Stimulated activated CD4-positive, alpha-beta T cell treated with anti-CD3 and anti-CD28 coated beads, Interleukin-15, amount 100 ng/mL, for 24 hours (primary cell): Measurements from ENCODE around the gene TRIM33.
"Not testable (repeated sequence)": the region's sequence is repeated elsewhere in the genome, so short reads cannot be mapped to it uniquely, and the experiment has no call there.

ENCODE experiments used
- DNase-seq: peaks from one replicate; pipeline ENCODE4 v3.0.0-alpha.2; 2020

The TRIM33 gene

DNA sequence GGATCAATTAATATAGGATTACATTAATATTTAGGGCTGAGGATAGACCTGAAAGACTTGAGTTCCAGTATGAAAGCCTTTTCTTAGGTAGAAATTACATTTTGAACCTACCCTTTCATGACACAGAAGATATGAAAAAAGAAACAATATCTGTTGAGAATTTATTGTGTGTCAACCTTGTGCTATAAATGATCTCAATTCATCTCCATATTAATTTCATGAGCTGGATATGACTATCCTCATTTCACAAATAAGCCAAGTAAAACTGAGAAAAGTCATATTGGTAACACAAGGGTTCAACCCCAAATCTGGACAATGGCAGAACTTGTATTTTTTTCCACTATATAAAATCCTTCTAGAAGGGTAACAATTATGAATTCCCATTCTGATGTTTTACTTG lies 120.0 kb downstream of the TRIM33 start:
- no peak for DNase-seq

DNA sequence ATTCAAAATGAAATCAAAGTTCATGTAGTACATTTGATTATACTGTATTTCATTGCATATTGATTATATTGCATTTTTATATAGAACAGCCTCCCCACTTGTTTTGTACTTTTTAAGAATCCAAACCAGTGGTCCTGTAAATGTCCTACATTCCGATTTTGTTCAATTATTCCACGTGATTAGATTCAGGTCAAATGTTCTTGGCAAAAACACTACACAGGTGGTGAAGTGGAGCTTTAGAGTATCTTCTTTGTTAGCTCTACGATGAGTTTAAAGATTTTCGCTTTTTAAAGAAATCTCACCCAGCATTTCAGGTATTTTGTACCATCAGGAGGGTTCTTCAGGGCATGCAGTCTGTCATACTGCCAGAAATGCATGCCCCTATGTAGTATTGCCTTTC lies 120.6 kb downstream of the TRIM33 start:
- DNase-seq = no peak

DNA sequence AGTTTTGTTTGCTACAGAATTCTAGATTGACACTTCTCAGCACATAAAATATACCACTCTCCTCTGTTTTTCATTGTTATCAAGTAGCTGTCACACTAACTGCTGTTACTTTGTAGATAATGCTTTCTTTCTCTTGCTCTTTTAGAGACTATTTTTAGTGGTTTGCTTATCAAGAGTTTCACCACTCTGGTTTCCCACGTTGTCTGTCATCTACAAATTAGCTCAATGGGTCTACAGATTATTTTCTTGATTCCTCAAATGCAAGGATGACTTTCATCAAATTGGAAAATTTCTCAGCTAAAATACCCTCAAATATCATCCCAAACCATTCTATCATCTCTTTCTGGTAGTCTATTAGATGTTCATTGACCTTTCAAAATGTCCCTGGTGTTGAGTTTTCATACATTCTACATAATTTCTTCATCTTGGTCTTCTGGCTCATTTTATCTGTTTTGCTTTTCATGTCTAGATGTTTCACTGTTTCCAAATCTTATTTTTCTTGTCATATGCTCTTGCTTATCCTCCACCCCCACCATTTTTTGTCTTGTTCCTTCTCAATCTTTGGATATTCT lies 122.5 kb downstream of the TRIM33 start:
- DNase-seq = no peak

DNA sequence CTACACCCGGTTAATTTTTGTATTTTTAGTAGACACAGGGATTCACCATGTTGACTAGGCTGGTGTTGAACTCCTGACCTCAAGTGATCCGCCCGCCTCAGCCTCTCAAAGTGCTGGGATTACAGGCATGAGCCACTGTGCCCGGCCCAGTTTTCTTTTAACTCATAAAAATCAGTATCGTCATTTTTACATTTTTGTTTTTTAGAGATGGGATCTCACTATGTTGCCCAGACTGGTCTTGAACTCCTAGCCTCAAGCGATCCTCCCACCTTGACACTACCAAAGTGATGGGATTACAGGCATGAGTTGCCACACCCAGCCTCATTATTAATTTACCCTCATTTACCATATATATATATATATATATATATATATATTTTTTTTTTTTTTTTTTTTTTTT lies 123.4 kb downstream of the TRIM33 start:
- DNase-seq = not testable (repeated sequence)

DNA sequence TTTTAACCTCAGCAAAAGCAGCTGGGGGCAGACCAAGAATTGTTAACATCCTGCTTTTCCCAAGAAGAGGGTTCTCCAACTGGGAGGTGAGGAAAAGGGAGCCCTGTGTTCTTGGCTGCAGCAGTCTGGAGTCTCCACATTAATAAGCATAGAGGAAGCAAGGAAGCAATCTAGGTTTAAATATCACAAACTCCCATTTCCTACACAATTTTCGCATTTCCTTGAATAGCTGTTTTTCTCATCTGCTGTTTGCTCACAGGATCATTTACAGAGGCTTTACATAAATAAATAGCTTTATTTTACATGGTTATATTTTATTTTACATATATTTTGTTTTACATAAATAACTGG lies 124.0 kb downstream of the TRIM33 start:
- DNase-seq = no peak

DNA sequence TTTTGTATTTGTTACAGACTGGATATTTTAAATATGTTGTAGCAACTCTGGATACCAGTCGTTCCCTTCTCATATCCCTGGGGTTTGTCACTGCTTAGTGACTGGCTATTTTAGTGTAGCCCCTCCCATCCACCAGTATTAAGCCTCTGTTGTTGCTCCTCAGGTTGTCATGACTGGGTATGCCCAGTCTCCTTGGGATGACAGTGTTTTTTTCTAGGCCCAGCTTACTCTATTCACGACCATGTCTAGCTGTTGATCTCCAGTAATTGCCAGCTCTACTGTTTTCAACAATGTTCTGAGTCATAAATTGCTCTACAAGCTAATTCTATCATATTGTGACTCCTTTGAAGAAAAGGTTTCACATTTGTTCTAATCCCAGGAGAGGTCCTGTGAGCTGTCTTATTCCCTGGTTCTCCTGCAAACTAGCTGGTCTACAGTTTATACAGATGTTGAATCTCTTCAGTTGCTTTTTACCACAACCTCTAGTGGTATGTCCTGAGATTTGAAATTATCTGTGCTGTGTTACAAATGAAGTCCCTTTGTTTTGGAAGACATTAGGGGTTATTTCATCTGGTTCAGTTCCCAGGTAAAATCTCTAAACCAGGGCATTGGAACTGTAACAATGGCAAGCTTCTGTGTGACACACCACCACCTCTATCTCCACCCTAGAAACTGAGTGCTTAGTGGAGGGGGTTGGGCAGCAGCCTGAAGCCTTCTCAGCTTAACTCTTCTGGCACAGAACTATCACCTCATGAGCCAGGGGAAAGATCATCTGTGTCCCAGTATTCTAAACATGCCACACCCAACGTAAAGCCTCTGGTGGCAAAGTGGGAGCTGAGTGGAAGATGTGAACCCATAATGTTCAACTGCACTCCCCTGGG lies 124.6 kb downstream of the TRIM33 start:
- DNase-seq = no peak

DNA sequence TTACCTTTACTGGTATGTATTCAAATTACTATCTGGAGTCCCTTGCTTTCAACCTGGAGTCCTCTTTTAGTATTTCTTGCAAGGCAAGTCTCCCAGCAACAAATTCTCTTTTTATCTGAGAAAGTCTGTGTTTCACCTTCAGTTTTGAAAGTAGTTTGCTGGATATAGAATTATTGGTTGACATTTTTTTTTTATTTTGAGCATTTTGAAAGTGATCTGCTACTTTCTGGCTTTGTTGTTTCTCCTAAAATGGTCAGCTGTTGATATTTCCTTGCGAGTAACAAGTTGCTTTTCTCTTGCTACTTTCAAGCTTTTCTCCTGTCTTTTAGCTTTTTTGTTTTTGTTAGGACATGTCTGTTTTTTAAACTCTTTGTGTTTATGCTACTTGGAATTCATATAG lies 126.1 kb downstream of the TRIM33 start:
- DNase-seq = no peak

DNA sequence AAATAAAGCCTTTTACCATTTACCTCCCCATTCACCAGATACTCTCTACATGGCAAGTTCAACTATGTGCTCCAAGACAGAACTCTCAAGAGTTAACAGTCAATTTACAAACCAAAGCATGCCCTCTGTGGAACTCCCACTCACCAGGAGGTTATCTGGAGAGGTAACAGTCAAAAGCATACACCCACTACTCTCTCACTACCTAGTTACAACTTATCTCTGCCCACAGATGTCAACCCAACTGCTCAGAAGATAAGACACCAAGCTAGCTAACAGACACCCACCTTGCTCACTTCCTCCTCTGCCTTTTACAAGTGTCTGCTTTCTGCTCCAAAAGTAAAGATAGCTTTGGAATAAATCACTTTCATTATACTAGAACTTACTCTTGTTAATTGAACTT lies 131.0 kb downstream of the TRIM33 start:
- DNase-seq = no peak

DNA sequence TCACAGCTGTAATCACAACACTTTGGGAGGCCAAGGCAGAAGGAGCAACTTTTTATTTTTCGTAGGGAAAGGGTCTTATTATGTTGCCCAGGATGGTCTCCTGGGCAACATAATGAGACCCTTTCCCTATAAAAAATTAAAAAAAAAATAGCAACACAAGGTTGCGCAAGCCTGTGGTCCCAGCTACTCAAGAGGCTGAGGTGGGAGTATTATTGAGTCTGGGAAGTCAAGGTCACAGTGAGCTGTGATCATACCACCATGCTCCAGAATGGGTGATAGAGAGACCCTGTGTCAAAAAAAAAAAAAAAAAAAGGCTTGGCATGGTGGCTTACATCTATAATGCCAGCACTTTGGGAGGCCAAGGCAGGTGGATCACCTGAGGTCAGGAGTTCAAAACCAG lies 131.6 kb downstream of the TRIM33 start:
- no peak for DNase-seq

DNA sequence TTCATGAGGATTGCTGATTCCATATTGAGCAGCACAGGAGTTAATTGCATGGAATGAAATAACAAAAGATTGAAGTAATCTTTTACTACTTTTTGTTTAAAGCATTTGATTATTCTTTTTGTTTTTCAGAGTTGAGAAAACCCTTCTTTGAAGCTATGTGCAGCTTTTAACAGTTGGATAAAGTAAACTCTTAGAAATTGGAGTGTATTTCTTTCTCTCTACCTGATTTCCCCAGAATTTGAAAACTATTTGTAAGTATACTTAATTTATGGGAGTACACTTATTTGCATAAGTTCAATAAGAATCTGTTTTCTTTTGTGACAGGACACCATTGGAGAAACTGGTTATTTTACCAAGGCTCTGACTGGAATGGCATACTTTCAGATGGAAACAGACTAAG lies 133.6 kb downstream of the TRIM33 start:
- no peak for DNase-seq

DNA sequence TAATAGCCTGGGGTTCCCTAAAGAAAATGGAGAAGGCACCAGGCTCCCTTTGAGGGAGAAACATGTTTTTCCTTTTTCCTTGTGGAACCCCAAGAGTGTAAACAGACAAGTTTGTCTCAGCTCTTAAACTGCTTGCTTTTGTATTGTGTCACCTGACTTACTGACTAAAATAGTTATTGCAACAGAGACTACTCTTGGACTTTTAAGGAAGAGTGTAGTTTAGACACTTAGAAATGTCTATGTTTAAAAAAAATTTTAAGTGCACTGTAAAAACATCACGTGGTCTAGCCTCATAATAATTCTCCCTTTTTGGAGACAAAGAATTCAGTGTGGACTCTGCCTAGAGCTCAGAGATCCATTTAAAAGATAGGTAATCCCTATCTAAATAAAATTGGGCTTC lies 141.1 kb downstream of the TRIM33 start:
- no peak for DNase-seq

DNA sequence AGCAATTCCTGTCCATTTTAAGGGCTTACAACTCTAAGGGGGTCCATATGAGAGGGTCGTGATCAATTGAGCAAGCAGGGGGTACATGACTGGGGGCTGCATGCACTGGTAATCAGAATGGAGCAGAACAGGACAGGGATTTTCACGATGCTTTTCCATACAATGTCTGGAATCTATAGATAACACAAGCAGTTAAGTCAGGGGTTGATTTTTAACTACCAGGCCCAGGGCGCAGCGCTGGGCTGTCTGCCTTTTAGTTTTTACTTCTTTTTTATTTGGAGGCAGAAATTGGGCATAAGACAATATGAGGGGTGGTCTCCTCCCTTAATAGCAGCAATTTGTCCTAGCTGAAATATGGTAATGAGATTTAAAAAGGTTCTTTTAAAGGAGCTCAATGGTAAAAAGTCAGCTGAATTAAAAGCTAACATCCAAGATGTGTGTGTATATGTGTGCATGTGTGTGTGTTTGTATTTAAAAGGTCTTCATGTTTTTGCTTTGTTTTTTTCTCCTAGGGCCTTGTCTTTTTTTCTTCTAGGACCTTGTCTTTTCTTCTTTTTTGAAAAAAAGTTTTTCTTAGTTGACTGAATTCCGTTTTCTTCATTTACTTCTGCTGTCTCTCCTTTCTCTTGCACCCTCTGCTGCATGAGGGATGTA lies 141.6 kb downstream of the TRIM33 start:
- DNase-seq = not testable (repeated sequence)

DNA sequence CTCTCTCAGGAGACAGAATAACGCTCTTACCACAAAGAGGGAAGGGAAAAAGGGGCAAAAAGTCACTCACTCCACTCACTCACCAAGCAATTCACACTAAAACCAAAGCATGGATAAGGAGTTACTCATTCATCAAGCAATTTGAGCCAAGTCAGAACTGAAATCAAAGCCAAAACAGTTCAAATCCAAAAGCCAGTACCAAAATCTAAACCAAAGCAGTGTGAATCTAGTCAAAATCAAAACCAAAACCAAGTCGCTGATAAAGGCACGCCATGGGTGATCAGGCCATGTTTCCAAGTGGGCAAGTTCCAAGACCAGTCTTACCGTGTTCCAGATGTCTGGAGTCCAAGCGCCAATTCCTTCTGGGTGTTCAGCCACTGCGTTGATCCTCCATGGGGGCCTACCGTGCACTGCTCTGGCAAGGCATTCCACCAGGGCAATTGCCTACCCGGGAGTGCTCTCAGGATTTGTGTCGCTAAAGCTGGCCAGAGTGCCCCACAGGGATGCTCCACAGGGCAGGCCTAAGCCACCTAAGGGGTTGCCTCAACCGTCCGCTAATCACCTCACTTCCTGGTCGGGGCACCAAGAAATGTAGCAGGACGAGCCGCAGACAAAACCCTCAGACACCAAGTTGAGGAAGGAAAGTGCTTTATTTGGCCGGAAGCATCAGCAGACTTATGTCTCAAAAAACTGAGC lies 142.3 kb downstream of the TRIM33 start:
- DNase-seq = no peak

DNA sequence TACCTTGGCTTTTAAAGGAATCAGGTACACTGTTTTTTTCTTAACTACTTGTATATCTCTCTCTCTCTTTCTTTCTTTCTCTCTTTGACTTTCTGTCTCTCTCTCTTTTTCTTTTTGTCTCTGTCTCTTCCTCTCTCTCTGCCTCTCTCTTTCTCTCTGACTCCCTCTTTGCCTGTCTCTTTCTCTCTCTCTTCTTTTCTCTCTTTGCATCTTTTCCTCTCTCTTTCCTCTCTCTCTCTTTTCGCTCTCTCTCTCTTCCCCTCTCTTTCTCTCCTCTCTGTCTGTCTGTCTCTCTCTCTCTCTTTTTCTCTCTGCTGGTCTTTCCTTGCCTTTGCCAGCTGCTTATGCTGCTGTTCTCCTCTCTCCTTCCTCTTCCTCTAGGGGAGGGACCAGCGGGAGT lies 143.2 kb downstream of the TRIM33 start:
- no peak for DNase-seq

DNA sequence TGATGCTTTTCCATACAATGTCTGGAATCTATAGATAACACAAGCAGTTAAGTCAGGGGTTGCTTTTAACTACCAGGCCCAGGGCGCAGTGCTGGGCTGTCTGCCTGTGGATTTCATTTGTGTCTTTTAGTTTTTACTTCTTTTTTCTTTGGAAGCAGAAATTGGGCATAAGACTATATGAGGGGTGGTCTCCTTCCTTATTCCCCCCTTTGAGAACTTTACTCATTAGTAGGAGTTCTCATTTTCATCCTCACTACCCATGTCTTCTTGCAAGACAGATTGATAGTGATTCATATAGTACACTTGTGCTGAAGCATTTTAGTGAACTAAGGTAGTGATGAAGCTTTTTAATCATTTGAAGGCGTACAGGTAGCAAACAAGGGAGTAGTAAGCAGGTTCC lies 147.8 kb downstream of the TRIM33 start:
- not testable (repeated sequence) for DNase-seq

DNA sequence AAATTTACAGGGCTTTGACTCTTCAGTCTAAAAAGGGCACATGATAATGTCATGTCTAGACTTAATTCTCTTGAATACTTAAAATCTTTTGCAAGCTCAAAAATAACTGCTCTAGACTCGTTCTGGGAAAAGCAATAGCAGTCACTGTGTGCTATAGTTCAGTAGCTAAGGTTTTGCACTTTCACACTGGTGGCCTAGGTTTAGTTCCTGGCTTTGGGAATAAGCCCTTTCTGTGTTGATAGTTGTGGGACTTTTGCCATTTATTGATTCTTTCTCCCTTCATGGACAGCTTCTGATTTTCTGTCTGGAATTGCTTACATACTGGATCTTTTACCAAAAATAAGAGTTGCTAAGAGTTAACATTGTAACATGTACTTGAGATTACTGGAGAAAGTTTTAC lies 151.2 kb downstream of the TRIM33 start:
- DNase-seq = no peak

DNA sequence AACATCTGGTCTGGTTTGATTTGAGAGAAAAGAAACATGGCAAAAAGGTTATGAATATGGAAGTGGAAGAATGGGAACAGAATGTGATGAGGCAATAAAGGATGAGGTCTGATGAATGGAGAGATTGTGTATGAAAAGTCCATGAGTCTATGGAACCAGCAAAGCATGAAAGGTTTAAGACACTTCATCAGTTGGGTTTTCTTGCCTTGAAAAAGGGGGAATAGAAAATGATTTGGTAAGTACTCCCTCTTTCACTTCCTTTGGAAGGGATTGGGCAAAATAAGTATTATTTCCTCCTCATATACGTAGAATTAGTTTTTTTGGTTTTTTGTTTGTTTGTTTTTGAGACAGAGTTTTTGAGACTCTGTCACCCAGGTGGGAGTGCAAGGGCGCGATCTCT lies 155.8 kb downstream of the TRIM33 start:
- no peak for DNase-seq

DNA sequence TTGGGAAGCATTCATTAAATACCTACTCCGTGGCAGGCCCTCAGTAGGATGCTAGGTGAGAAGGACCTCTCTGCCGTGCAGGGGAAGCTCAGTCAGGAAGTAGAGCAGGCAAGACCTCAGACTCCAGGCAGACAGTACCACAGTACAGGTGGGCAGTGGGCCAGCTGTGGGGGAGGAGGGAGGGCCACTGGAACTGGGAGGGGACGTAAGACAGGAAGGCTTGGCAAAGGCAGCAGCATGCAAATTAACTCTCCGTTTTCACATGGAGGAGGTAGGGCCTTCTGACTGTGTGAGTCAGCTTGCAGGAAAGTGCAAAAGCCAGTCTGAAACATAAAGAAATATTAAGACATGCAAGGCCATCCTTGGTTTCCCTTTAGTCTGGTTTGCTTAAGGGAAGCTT lies 157.7 kb downstream of the TRIM33 start:
- DNase-seq = no peak

DNA sequence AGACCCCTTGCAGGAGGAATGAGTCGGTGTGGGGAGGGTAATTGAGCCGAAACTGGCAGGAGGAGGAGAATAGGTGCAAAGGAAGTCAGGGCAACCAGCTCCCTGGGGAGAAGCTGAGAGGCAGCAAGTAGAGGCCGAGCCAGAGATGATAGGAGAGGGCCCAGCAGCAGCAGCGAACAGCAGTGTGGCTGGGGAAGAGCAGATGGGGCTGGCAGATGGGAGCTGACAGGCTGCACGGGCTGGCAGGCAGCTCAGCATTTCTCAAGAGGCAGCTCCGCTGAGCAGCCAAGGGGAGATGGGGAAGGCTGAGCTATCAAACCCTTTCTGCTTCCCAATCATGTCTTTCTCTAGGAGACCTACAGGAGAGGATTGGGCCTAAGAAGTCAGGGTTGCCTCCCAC lies 158.2 kb downstream of the TRIM33 start:
- DNase-seq = no peak

DNA sequence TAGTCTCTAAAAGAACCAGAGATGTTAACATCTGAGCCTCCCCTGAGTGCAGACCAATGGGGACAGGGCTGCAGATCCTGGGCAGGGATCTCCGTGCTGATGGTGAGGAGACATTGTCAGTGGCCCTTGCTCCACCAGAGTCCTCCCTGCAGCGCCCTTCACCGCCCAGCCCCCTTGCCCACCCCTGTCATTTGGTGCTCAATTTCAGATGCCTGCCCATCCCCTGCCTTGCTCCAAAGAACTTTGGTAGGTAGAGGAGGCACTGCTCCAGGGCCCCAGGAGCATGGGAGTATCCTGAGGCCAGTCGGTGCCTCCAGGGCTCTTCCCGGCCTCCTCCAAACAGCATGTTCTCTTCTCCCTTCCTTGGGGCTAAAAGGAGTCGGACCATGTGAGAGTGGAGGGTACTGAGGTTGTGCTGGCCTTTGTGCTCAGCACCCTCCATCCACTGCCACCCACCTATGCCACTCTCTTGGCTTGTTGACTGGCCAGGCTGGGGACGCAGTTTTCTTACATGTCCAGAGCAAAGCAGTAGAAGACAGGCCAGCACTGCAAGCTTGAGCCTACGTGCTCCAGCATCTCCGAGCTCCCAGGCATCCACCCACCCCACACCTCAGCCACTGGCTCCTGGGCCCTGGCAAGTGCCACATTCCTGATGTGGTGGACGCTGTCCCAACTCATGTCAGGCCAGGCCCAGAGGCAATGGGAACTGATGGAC lies 160.1 kb downstream of the TRIM33 start:
- DNase-seq = no peak

DNA sequence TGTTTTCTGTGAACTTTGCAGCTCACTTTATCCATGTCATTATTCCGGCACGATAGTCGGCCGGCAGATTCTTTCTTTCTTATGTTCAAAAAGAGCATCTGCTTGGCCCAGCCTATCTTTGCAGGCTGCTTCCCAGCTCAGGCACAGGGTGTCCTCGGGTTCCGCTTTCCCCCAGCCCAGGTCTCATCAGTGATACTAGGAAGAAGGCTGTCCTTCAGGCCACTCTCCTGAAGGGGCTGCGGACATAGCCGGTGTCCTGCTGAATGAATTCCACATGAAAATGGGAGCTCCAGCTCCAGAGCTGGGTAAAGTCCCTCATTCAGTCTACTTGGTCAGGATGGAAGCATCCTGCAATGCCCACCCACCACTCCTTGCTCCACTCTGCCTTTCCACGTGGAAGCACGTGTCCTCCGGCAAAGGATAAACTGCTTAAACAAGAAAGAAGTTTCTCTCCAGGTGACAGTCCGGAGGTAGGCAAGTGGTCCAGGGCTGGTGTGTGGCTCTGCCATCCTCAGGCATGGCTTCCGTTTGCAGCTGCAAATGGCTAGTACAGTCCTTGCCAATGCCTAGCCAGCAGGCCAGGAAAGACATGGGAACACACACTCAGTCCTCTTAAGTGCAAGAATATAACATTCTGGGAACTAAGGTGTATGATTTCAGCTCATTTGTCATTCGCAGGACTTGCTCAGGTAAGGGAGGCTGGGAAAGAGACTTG lies 161.0 kb downstream of the TRIM33 start:
- DNase-seq = no peak

DNA sequence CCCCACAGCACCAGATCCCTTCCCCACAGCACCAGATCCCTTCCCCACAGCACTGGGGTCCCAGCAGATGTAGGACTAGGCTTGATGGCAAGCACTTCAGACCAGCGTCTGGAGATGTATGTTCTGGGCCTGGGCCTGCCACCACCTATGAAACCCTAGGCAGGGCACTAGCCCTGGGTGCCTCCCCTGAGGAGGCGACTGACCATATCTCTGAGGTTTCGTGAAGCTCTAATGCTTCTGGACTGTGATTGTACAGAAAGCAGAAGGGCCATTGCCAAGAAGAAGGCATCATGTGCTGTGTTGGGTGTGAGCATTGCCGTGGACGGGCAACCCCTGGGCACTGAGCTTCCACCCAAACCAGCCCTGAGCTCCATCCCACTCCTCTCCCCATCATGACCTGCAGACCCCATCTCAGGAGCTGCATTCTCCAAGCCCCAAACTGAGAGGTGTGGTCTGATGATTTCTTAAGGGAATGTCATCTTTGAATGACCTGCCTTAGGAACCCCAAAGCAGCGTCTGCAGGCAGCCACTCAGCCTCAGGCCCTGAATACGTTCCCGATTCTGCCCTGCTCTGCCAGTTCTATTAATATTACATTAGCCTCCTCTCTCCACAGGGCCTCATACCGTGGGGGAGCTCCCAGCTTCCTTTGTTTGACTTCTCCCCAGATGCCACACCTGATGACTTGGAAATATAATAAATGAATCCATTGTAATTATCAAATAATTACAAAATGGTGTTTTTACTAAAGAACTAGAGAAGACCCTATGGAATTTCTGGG lies 163.4 kb downstream of the TRIM33 start:
- no peak for DNase-seq
